Activated CD4-positive, CD25-positive, alpha-beta regulatory T cell treated with anti-CD3 and anti-CD28 coated beads, Interleukin-2, amount 50 U/mL, for 72 hours (primary cell): ENCODE data around the gene KIF26B.

Experiments used
- DNase-seq: peaks from one replicate; pipeline ENCODE4 v3.0.0; 2021

Gene KIF26B

DNA sequence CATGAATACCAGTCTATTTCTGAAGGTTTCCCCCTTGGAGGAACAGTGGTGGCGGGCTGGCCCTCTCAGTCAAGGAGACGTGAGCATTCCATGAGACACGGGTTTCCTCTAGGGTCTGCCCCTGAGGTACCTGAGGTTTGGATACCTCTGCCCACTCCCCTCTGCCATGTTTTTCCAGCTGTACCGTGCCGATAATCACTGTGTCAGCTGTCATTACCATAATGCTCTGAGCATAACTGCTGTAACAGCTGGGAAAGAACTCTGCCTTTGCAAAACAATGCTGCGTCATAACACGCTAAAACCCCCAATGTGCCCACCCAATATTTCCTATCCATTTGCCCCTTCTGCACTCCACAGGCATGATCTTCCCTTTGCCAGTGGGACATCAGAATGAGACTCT lies 425.1 kb downstream of the KIF26B start:
- no peak for DNase-seq

DNA sequence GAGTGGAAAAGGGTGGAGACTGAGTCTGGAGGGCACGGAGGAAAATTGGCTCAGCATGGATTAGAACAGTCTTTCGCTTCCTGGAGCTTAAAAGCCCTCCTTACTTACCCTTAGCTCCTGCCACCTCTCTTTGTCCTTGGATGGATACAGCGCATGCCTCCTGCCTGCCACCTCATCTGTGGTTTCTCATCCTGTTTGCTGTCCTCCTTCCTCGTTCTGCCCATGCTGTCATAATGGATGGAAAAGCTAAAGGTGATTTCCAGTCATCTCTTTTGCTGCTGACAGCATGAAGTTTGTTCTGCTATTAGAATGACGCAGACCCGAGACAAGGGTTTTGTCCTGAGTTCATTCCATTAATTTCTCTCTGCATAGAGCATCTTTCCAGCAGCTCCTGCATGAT lies 425.9 kb downstream of the KIF26B start:
- DNase-seq, result no peak

DNA sequence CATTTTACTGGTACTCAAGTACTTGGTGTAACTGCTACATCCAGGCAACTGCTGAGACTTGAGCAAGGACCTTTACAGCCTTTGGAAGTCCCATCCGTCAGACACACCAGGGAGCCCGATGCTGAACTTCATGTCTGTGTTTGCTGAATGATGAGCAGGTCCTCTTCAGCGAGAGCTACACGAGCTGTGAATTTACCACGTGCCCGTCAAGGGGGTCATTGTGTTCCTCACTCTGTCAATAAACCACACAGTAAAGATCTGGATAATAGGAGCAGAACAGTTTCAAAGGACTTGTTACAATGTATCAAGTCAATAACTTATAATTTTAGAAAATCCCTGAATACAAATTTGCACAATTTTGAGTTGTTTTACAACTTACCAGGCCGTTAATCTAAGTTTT lies 427.2 kb downstream of the KIF26B start:
- no peak for DNase-seq

DNA sequence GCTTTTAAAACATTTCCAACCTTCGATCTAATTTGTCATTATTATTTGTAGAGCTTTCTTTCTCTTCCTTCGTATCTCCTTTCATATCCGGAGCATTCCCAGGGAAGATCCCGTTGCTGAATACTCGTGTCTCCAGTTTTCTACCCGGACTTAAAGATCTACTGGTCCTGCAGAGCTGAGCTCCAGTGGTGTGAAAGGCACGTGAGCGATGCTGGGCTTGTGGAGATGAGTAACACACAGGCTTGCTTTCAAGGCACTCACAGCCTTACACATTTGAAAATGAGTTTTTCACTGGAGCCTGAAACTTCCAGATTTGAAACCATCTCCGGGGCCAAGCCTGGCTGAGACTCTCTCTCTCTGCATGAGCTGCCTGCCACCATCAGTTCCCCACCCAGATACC lies 428.3 kb downstream of the KIF26B start:
- no peak for DNase-seq

DNA sequence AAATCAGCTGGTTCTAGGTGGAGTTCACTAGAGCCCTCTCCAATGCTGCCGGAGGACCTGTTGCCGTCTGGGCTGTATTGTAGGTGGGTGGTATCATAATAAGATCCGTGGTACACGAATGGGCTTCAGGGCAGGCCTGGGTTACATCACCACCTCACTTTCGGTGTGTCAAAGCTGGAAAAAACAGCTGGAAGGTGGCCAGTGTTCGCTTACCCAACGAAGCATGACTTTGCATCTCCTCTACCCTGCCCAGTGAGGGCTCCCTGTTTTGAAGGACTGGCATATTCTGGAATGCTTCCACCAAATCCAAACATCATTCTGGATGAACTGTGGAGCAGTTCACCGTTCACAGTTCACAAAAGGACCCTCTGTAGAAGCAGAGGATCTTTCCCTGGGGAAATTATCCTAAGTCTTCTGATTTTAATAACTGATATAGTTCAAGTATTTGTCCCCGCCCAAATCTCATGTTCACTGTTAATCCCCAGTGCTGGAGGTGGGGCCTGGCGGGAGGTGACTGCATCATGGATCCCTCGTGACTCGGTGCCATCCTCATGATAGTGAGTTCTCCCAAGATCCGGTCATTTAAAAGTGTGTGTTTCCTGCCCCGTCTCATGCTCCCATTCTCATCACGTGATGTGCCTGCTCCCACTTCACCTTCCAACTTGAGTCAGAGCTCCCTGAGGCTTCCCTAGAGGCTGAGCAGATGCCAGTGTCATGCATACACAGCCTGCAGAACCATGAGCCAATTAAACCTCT lies 429.0 kb downstream of the KIF26B start:
- no peak for DNase-seq

DNA sequence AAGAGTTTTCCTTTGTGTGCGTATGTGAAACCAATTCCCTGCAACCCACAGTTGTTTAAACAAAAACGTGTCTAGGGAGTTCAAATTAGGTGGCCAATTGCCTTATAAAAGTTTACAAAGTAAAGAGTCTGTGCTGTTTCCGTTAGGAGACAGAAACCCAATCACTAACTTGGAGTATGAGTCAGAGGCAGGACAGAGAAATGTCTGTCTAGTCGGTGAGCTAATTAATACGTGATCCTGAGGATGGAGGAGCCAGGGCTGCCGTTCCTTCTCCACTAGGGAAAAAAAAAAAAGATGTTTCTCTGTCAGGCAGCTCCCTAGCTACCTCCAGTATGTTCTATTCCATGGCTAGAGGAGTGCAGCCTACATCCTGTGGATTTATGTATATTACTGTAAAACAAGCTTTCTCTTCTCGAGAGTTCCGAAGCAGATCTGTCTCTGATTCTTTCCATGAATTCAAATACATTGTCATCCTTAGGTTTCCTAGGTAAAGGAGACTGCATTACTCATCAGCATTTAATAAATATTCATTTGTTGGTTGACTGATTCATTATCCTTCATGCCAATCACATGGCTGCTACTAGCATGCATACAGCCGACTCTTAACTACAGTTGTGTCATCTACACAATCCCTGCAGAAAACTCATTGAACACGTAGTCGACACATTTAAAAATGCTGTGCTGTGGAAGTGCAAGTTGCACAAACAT lies 430.6 kb downstream of the KIF26B start:
- no peak for DNase-seq

DNA sequence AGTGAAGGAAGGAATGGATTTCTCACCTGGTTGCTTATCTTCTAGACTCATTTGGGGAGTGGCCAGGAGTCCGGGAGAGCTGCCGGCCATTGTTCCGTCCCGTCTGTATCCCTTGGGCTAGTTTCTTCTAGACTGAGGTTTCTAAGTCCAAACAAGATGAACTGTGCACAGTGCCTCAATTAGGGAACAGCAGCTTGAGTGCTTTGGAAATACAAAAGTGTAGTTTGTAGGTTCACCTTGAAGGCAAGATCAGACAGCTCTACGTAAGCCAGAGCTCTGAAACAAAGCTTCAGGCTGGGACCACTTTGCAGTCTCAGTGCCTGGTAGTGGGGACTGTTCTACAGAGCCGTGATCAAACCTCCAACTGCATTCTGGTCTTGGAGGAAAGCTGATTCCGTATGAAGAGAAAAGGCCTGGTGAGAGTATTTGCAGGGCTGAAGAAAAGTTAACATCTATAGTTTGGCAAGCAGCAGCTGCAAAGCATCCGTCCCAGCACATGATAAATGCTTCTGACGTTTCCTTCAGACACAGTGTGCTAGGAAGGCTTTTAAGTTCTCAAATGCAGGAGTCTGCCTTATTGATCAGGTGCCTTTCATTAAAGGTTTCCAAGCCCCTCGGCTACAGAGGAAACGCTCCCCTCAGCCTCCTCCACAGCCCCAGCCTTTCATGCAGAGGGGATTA lies 432.8 kb downstream of the KIF26B start:
- DNase-seq, result no peak

DNA sequence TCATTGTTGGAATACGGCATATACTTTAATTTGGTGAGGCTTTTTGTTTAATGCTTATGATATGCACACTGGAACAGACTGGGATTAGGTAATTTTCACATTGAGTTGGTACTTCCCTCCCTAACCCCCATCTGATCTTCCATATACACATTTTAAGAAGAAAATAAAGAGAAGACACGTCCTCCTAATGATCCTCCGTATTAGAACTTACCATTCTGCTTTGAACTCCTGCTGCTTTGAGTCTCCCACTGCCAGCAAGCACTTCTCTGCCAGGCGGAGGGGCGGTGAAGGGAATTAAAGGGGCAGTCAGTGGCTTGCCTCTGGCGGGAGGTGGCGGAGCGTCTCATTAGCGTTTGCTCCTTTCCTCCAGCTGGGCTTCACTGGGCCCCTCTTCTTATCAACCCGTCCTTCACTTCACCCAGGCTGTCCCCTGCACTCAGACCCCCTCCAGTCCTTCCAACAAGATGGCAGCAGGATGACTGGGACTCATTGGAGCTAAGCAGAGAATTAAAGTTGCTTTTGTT lies 433.4 kb downstream of the KIF26B start:
- DNase-seq, result no peak

DNA sequence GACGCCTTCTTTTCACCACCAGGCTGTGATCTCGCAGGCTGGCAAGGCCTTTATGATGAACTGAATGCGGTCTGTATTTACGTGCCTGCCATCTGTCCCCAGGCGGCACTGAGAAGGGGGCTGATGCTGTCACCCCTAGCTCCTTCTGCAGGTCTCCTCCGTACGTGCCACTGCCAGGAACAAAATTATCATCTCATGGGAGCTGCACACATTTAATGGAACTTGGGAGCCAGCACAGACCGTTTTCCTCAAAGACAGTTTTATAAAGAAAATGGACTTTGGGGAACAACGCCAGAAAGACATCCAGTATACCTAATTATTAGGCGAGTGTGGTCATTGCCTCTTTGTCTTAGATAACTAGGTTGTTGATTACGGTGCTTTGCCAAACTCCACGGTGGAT lies 434.5 kb downstream of the KIF26B start:
- DNase-seq, result no peak

DNA sequence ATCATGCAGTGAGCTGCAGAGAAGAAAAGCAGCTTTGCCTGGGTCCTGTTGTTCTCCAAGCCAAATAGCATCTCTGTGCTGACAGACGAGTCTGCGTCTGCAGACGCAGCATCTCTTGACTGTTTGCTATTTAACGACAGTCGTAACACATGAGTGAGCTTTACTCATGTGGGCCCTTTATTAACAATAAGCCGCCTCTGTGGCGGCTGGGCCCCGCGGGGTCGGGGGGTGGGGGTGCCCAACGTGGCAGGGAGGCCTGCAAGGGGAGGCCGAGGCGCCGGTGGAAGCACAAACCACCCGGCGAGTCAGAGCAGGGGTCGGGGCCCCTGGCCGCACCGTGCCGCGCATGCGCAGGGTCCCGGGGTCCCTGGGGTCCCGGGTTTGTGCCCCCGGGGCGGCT lies 435.1 kb downstream of the KIF26B start:
- DNase-seq, result no peak

DNA sequence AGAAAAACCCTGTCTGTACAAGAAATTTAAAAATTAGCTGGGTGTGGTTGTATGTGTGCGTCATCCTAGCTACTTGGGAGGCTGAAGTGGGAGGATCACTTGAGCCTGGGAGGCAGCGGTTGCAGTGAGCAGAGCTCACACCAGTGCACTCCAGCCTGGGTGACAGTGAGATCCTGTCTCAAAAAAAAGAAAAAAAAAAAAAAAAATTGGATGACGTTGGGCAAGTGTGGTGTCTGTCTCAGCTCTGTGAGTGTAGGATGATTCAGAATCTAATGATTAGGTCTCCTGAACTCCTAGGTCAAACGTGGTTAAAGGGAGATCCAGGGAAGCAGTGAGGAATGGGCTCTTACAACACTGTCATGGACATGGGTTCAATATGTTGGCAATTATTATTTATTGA lies 435.9 kb downstream of the KIF26B start:
- no peak for DNase-seq

DNA sequence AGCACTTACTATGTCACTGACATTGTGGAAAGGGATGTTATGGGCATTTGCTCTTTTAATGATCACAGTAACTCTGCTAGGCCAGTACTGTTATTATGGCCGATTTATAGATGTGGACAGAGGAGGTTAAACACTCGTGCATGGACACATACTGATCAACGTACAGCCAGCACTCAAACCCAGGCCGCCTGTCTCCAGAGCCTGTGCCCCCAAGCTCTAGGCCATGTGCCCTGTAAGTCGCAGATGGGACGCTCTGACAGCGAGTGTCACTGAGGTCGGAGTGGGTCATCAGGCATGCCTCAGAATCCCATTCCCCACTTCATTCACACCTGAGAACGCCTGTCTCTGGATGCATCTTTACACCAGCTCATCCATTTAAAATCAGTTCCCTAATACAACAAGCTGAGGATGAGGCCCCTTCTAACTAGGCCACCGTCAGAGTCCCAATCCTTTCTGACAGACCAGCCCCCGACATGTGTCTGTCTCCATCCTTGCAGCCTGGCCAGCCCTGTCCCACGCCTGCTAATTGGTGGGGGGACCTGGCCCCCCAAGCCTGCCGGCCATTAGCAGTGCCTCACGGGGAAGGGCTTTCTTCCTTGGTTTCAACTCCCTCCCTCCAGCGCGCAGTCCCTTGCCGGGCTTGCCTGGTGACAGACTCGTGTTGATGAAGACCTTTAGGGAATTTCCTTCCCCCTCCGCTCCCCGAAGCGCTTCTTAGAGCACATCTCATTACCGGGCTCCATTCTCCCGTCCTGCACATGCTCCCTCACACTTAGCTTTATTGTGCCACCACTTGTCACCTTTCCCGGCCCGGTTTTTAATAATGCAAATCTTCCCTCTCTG lies 436.8 kb downstream of the KIF26B start:
- no peak for DNase-seq

DNA sequence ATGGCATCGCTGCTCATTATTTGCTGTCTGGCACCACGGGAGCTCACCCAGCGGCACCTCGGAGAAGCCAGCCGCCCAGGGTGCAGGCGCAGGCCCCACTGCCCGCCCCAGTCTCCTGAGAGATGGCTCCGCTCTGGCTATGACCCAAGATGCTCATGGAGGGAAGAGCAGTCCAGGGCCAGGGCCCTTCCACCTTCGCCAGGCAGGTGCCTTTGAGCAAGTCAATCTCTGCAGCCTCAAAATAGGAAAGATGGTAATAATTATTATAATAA lies 437.3 kb downstream of the KIF26B start:
- DNase-seq, result no peak

DNA sequence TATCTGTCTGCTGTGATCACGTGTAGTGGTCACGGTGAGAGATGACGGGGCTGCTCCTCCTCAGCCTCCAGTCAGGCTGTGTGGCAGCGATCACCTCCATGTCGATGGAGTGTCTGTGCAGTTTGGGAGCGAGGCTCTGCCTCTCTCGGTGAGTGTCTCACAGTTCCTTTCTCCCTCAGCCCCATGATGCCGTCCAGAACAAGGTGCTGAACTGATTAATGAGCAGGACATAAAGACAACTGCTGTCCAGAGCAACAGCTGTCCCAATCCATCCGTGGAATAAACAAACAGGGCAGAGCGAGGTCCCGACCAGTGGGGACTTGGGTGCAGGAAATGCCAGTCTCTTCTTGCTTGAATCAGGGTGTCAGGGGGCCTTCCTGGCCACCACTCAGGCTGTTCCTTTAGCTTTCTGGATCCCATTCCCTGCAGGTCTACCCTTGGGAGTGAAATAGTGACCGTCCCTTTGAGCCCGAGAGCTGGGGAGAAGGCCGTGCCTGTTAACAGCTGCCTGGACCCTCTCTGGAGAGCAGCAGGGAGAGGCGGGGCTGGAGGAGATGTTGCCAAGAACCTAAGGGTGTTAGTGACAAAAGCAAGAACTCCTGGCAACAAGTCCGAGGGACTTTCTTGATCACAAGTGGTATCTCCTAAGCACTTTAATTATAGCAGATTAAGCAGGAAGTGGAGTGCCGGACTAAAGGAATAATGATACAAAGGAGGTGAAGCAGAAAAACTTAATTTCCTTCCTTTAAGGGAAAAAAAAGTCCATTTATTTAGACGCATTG lies 443.9 kb downstream of the KIF26B start:
- no peak for DNase-seq

DNA sequence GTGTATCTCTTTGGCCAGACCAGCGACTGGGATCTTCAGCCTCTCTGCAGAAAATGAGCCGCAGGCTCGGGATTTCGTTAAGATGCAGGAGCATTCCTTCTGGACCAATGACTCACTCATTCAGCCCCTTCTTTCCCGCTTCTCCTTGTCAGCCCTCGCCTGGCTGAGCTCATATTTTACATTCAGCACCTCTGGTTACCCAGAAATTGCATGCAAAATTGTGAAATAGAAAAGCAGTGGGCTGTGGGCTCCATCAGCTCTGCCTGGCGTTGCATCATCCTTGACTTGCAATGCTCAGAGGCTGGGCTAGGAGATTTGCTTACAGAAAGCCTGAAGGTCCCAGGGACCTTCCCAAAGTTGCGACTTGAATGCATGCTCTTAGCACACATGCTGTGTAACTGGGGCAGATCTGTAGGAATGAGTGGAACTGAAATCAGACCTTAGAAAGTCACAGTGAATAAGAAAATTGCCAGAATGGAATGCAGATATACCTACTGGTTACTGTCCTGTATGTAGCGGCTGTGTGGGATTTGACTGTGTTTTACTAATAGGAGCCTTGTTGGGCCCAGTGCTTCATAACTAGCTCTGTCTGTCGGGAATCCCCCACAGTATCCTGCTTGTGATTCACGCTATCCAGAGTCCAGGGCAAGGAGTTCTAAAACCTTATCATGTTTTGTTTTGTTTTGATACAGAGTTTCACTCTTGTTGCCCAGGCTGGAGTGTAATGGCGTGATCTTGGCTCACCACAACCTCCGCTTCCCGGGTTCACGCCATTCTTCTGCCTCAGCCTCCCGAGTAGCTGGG lies 444.8 kb downstream of the KIF26B start:
- DNase-seq, result no peak

DNA sequence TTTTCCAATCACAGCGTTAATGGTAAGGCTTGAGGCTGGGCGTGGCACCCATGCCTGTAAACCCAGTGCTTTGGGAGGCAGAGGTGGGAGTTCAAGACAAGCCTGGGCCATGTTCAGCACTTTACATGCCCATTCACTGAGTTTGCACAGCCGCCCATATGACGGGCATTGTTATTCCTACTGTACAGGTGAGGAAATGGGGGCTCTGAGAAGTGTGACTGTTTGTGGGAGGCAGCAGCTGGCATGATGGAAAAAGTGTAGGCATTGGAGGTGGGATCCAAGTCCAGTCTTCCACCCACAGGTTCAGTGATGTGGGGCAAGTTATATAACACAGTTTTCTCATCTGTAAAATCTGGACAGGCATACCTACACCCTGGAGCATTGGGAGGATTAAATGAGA lies 445.9 kb downstream of the KIF26B start:
- DNase-seq, result no peak

DNA sequence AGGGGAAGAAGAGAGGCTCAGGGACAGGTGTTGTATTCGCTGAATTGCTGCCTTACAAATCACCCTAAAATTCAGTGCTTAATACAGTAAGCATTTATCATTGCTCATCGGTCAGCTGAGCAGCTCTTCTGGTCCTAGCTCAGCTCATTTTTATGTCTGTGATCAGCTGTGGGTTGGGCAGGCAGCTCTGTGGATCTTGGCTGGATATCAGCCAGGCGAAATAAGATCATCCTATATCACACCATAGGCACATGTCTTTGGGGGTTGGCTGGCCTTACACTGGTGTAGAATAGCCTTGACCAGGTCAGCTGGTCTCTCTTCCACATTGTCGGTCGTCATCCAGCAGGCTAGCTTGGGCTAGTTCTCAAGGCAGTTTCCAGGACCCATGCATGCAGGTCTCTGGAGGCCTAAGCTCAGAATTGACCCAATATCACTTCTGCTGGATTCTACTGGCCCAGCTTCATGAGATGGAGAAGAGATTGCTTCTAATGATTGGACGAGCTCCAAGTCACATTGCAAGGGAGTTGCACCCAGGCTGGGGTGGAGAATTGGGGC lies 448.6 kb downstream of the KIF26B start:
- DNase-seq, result no peak

DNA sequence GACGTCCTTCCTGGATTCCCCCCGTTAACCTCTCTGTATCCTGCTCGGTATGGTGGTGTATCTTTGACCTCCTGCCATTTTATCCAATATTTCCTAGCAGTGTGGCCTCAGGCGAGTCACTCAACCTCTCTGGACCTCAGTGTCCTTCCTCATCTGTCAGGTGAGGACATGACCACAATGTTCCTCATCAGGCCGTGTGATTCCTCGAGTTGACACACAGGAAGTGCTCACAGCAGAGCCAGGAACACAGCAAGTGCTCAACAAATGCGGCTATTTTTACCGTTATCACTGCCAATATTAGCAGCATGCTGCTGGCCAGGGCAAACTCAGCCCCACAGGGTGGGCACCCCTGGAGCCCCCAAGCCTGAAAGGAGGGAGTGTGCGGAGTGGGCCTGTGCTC lies 450.2 kb downstream of the KIF26B start:
- no peak for DNase-seq

DNA sequence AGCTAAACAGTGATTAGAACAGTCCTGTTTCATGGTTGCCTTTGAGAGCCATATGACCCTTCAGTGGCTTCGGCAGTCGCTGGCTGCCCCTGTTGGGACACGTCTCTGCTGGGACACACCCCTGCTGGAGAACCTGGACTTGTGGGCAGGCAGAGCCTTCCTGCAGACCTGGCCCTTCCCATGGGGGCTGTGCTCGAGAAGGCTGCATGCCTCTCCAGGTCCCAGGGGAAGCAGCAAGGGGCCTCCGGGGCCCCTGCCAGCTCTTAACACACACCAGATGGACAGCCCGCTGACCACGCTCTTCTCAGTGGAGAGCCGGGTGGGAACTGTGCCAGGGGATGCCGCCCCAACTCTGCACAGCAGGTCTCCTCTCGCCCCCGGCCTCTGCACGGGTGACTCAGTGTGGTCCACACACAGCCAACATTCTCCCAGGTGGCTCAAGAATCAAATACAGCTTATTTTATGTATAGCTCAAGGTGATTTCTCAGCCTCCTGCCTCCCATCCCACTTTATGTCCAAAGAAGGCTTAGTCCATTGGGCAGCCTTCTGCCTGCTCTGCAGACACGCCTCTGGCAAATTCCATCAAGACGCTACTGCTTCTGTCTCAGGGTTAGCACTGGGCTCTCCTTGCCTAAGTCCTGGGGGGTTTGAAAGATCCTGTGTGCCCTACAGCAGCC lies 450.8 kb downstream of the KIF26B start:
- DNase-seq, result no peak

DNA sequence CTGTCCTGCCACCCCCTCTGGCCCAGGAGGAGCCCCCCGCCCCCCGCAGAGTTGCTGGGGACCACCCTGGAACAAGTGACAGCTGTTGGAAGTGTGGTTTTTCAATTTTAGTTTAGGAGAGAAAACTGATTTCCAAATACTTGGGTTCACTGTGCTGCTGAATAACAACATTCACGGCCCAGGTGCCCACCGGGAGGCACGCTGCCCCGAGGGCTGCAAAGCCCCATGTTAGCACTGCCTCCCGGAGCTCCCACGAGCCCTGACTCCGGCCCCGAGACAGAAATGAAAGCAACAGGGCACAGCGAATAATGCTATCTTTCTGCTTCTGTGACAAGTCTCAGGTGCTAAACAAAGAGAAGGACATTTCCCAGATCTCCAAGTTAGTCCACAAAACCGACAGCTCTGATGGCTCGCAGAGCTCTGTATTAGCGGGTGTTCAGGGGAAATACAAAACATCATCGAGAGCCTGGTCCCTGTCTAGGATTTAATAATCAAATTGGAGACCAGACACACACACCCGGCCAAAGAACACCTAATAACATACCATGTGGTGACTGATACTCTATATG lies 451.5 kb downstream of the KIF26B start:
- no peak for DNase-seq
